ENCODE data around the gene CAGE1.

CAGE1 gene

DNA sequence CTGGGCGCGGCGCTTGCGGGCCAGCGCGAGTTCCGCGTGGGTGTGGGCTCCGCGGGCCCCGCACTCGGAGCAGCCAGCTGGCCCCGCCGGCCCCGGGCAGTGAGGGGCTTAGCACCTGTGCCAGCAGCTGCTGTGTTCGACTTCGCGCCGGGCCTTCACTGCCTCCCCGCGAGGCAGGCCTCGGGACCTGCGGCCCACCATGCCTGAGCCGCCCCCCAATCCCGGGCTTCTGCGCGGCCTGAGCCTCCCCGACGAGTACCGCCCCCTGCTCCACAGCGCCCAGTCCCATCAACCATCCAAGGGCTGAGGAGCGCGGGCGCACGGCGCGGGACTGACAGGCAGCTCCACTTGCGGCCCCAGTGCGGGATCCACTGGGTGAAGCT lies 36.3 kb upstream of the CAGE1 start:
- no peaks in the 10 kb centered on the region for H3K27me3 ChIP-seq (ENCODE audit: control insufficient read depth, insufficient read depth, low read length, poor library complexity, severe bottlenecking)
- no peak overlapping the region for H3K27ac ChIP-seq (ENCODE audit: insufficient read depth, low read depth, low read length, poor library complexity, severe bottlenecking)
- no peaks in the 10 kb centered on the region for H3K36me3 ChIP-seq (ENCODE audit: control insufficient read depth, insufficient read depth, low read length)
- no peaks in the 10 kb centered on the region for H3K9me3 ChIP-seq (ENCODE audit: control insufficient read depth, low read length)
- H3K4me3 ChIP-seq (ENCODE audit: insufficient read depth, low read depth, low read length) = no peak overlapping the region
- H3K4me1 ChIP-seq (ENCODE audit: control insufficient read depth, insufficient read depth, low read length) = no peaks in the 10 kb centered on the region
- 94 to 97% methylated on average over 39 of the region's 39 CpGs for WGBS, 2 experiments

GRCh38 chr6:7424967-7425807 lies 35.6 kb upstream of the CAGE1 start:
- no peaks in the 10 kb centered on the region for H3K9me3 ChIP-seq (ENCODE audit: control insufficient read depth, low read length)
- WGBS, 2 experiments = 94 to 95% methylated on average over 25 of the region's 25 CpGs
- no peaks in the 10 kb centered on the region for H3K27me3 ChIP-seq (ENCODE audit: control insufficient read depth, insufficient read depth, low read length, poor library complexity, severe bottlenecking)
- H3K36me3 ChIP-seq (ENCODE audit: control insufficient read depth, insufficient read depth, low read length) = no peaks in the 10 kb centered on the region
- no peak overlapping the region for H3K4me3 ChIP-seq (ENCODE audit: insufficient read depth, low read depth, low read length)
- H3K27ac ChIP-seq (ENCODE audit: insufficient read depth, low read depth, low read length, poor library complexity, severe bottlenecking) = no peak overlapping the region
- H3K4me1 ChIP-seq (ENCODE audit: control insufficient read depth, insufficient read depth, low read length) = no peaks in the 10 kb centered on the region

DNA sequence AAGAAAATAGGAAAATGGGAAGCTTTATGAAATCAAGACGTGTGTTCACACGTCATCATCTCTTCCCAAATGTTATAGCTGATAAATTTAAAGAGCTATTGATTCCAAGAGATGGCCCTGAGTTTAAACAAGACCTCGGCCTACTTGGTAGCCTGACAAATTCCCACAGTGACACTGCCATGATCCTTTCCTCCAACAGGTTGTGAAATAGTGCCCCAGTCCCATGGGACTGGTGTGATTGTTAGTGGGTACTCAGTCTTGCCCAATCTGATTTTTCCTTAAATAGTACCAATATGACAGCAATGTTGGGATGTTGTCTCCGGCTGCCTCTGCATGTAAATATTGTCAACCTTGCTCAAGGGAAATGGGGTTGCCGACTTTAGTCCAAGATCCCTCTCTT lies 34.5 kb upstream of the CAGE1 start:
- no peaks in the 10 kb centered on the region for H3K4me1 ChIP-seq (ENCODE audit: control insufficient read depth, insufficient read depth, low read length)
- H3K27me3 ChIP-seq (ENCODE audit: control insufficient read depth, insufficient read depth, low read length, poor library complexity, severe bottlenecking) = no peaks in the 10 kb centered on the region
- H3K4me3 ChIP-seq (ENCODE audit: insufficient read depth, low read depth, low read length) = no peak overlapping the region
- no peaks in the 10 kb centered on the region for H3K36me3 ChIP-seq (ENCODE audit: control insufficient read depth, insufficient read depth, low read length)
- H3K9me3 ChIP-seq (ENCODE audit: control insufficient read depth, low read length) = no peaks in the 10 kb centered on the region
- WGBS, 2 experiments = 90 to 95% methylated on average over 5 of the region's 5 CpGs
- no peak overlapping the region for H3K27ac ChIP-seq (ENCODE audit: insufficient read depth, low read depth, low read length, poor library complexity, severe bottlenecking)

GRCh38 chr6:7421066-7421465 lies 31.5 kb upstream of the CAGE1 start:
- no peak overlapping the region for H3K4me3 ChIP-seq (ENCODE audit: insufficient read depth, low read depth, low read length)
- H3K27ac ChIP-seq (ENCODE audit: insufficient read depth, low read depth, low read length, poor library complexity, severe bottlenecking) = no peak overlapping the region

DNA sequence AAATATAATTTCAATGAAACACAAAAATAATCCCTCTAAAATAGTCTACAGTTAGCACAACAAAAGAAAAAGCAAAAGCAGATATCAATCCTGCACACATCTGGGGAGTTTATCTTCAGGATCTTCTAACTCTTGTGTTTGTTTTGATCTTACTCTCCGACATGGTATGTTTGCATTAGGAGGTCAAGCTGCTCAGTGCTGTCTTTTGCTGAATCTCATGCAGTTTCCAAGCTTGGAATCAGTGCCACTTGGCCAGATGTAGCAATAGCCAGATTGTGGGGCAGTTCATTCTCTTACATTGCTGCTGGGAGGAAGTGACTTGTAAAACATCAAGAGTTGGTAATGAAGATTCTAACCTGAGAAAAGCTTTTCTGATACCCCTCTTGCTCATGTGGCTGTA lies 29.5 kb upstream of the CAGE1 start:
- Histone ChIP-seq H3K9me3 (ENCODE audit: control insufficient read depth, low read length) (no peaks in the 10 kb centered on the region), H3K27me3 (ENCODE audit: control insufficient read depth, insufficient read depth, low read length, poor library complexity, severe bottlenecking) (no peaks in the 10 kb centered on the region), H3K4me1 (ENCODE audit: control insufficient read depth, insufficient read depth, low read length) (no peaks in the 10 kb centered on the region), H3K27ac (ENCODE audit: insufficient read depth, low read depth, low read length, poor library complexity, severe bottlenecking) (no peak overlapping the region), H3K36me3 (ENCODE audit: control insufficient read depth, insufficient read depth, low read length) (peaks cover 25% of the 10 kb centered on the region), H3K4me3 (ENCODE audit: insufficient read depth, low read depth, low read length) (no peak overlapping the region)
- 90 to 93% methylated on average over 1 of the region's 1 CpG for WGBS, 2 experiments

More at GRCh38 chr6:7421066-7421465, 31.5 kb upstream of the CAGE1 start:
- no peaks in the 10 kb centered on the region for H3K27me3 ChIP-seq (ENCODE audit: control insufficient read depth, insufficient read depth, low read length, poor library complexity, severe bottlenecking)
- WGBS, 2 experiments = 79 to 81% methylated on average over 1 to 3 of the region's 3 CpGs
- no peaks in the 10 kb centered on the region for H3K9me3 ChIP-seq (ENCODE audit: control insufficient read depth, low read length)
- H3K4me1 ChIP-seq (ENCODE audit: control insufficient read depth, insufficient read depth, low read length) = no peaks in the 10 kb centered on the region
- H3K36me3 ChIP-seq (ENCODE audit: control insufficient read depth, insufficient read depth, low read length) = peaks cover 7% of the 10 kb centered on the region

- peaks cover 3% of the 10 kb centered on the region for H3K4me1 ChIP-seq (ENCODE audit: control insufficient read depth, insufficient read depth, low read length)
- H3K27me3 ChIP-seq (ENCODE audit: control insufficient read depth, insufficient read depth, low read length, poor library complexity, severe bottlenecking) = no peaks in the 10 kb centered on the region
- peaks cover 25% of the 10 kb centered on the region for H3K36me3 ChIP-seq (ENCODE audit: control insufficient read depth, insufficient read depth, low read length)
- no peak overlapping the region for H3K4me3 ChIP-seq (ENCODE audit: insufficient read depth, low read depth, low read length)
- no peak overlapping the region for H3K27ac ChIP-seq (ENCODE audit: insufficient read depth, low read depth, low read length, poor library complexity, severe bottlenecking)
- 94 to 95% methylated on average over 5 of the region's 6 CpGs for WGBS, 2 experiments
- H3K9me3 ChIP-seq (ENCODE audit: control insufficient read depth, low read length) = no peaks in the 10 kb centered on the region
These were observed 28.8 kb upstream of the CAGE1 start for GRCh38 chr6:7418238-7418905.

DNA sequence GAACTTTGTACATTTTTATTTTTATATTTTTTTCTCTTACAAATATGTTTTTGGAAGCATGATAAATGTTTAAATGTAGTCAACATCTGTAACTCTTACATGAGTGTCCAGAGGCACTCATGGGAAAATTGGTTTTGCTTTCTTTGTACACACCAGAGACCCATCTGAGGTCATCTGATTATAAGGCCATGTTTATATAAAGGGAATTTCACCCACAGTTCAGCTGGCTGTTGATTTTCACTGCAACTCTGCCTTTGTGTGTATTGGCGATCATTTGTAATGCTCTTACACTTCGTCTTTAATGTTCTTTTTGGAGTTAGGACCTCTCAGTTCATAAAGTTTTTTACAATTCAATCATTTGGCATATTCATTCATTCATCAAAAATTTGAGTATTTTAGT lies 28.1 kb upstream of the CAGE1 start:
- Histone ChIP-seq H3K4me1 (ENCODE audit: control insufficient read depth, insufficient read depth, low read length) (peaks cover 3% of the 10 kb centered on the region), H3K36me3 (ENCODE audit: control insufficient read depth, insufficient read depth, low read length) (peaks cover 25% of the 10 kb centered on the region), H3K27ac (ENCODE audit: insufficient read depth, low read depth, low read length, poor library complexity, severe bottlenecking) (no peak overlapping the region), H3K9me3 (ENCODE audit: control insufficient read depth, low read length) (no peaks in the 10 kb centered on the region), H3K27me3 (ENCODE audit: control insufficient read depth, insufficient read depth, low read length, poor library complexity, severe bottlenecking) (no peaks in the 10 kb centered on the region), H3K4me3 (ENCODE audit: insufficient read depth, low read depth, low read length) (no peak overlapping the region)
- WGBS, 2 experiments = 96 to 98% methylated on average over 2 of the region's 2 CpGs

- 95 to 97% methylated on average over 7 of the region's 7 CpGs for WGBS, 2 experiments
- Histone ChIP-seq H3K27ac (ENCODE audit: insufficient read depth, low read depth, low read length, poor library complexity, severe bottlenecking) (no peak overlapping the region), H3K4me1 (ENCODE audit: control insufficient read depth, insufficient read depth, low read length) (peaks cover 3% of the 10 kb centered on the region), H3K9me3 (ENCODE audit: control insufficient read depth, low read length) (no peaks in the 10 kb centered on the region), H3K36me3 (ENCODE audit: control insufficient read depth, insufficient read depth, low read length) (peaks cover 29% of the 10 kb centered on the region), H3K27me3 (ENCODE audit: control insufficient read depth, insufficient read depth, low read length, poor library complexity, severe bottlenecking) (no peaks in the 10 kb centered on the region), H3K4me3 (ENCODE audit: insufficient read depth, low read depth, low read length) (no peak overlapping the region)
These were observed 25.3 kb upstream of the CAGE1 start for GRCh38 chr6:7414811-7415210.

GRCh38 chr6:7413151-7413823 lies 23.7 kb upstream of the CAGE1 start:
- H3K4me1 ChIP-seq (ENCODE audit: control insufficient read depth, insufficient read depth, low read length) = peaks cover 3% of the 10 kb centered on the region
- no peaks in the 10 kb centered on the region for H3K9me3 ChIP-seq (ENCODE audit: control insufficient read depth, low read length)
- H3K4me3 ChIP-seq (ENCODE audit: insufficient read depth, low read depth, low read length) = no peak overlapping the region
- 0 to 52% methylated on average over 1 to 2 of the region's 2 CpGs for WGBS, 2 experiments
- H3K27me3 ChIP-seq (ENCODE audit: control insufficient read depth, insufficient read depth, low read length, poor library complexity, severe bottlenecking) = no peaks in the 10 kb centered on the region
- H3K36me3 ChIP-seq (ENCODE audit: control insufficient read depth, insufficient read depth, low read length) = peaks cover 27% of the 10 kb centered on the region
- no peak overlapping the region for H3K27ac ChIP-seq (ENCODE audit: insufficient read depth, low read depth, low read length, poor library complexity, severe bottlenecking)

DNA sequence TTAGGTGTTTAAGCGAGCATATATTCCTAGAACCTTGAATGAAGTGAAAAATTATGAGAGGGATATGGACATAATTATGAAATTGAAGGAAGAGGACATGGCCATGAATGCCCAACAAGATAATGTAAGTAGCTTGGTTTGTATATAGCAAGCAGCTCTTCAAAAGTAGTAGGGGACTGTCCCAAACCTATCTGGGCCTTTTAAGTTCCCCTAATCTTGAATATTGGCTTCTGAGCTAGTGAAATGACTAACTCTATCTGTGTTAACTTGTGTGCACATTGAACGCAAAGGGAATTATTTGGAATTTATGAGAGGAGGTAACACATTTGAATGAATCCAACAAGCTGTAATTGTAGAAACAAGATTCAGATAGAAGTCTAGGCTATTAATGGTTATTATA lies 21.8 kb upstream of the CAGE1 start:
- no peaks in the 10 kb centered on the region for H3K9me3 ChIP-seq (ENCODE audit: control insufficient read depth, low read length)
- no peaks in the 10 kb centered on the region for H3K27me3 ChIP-seq (ENCODE audit: control insufficient read depth, insufficient read depth, low read length, poor library complexity, severe bottlenecking)
- H3K27ac ChIP-seq (ENCODE audit: insufficient read depth, low read depth, low read length, poor library complexity, severe bottlenecking) = no peak overlapping the region
- H3K4me3 ChIP-seq (ENCODE audit: insufficient read depth, low read depth, low read length) = no peak overlapping the region
- 89 to 98% methylated on average over 2 of the region's 2 CpGs for WGBS, 2 experiments
- H3K36me3 ChIP-seq (ENCODE audit: control insufficient read depth, insufficient read depth, low read length) = peaks cover 29% of the 10 kb centered on the region
- H3K4me1 ChIP-seq (ENCODE audit: control insufficient read depth, insufficient read depth, low read length) = peaks cover 3% of the 10 kb centered on the region
